Left forelimb (tissue), 1 donor: ENCODE data around the gene CBARP.
A peak's percentile ranks its signal among the peaks of the same experiment; 100 is the strongest.

Experiments used
- DNase-seq: peaks from one replicate; pipeline ENCODE4 v3.0.0-alpha.2; 2018; ENCODE audit warnings: low spot score

The CBARP gene

GRCh38 chr19:1265615-1266128, 27.9 kb upstream of the CBARP start:
- DNase-seq: no peak

DNA sequence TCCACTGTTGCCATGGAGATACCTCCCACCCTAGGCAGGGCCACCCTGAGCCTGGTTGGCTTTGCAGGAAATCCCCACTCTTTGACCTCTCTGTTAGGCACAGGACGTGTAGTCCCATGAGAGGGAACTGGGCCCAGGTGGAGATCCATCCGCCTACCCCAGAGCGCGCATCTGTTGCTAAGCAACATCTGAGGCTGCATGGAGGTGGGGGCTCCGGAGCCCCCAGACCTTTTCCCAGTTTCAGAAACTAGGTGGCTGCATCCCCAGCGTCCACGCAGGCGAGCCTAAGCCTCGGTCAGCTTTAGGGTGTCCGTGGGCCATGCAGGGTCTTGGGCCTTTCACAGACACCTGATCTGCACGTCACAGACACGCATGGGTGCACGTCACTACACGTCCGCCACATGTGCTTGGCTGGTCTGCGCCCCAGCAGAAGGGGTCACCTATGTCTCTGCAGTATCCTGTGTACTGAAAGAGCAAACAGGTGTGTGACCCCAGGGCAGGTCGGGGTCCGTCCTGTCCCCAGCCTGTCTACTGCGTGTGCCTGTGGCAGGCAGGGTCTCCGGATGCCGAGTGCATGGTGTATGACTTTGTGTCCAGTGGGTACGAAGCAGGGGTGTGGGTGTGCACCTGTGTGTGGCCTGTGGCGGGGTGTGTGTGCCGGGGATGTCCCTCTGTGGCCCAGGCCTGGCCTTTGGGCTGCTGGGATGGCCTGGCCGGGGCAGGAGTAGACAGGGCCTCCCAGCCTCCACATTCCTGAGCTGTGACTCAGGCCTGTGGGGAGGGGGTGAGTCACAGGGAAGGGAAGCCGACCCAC, 27.2 kb upstream of the CBARP start:
- DNase-seq: no peak

- no peak for DNase-seq
Measured at GRCh38 chr19:1263188-1263587, 25.4 kb upstream of the CBARP start.

DNA sequence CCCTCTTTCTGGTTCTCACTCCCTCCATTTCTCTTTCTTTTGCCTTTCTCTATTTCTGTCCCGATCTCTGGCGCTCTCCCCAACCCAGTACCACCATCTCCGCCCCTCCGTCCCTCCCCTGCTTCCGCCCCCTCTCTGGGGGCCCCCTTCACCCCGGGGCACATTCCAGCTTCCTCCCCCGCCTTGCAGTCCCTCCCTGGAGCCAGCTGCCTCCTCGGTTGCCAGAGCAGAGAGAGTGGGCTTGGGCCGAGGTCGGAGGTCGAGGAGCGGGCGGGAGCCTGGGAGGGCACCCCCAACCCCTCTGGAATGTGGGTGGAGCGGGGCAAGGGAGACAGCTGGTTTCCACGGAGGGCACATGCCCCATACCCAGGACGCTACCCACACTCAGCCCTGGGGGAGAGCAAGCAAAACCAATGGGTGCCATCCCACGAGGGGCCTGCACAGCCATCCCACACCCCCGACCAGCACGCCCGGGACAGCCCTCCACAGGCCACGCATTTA, 24.9 kb upstream of the CBARP start:
- no peak for DNase-seq

DNA sequence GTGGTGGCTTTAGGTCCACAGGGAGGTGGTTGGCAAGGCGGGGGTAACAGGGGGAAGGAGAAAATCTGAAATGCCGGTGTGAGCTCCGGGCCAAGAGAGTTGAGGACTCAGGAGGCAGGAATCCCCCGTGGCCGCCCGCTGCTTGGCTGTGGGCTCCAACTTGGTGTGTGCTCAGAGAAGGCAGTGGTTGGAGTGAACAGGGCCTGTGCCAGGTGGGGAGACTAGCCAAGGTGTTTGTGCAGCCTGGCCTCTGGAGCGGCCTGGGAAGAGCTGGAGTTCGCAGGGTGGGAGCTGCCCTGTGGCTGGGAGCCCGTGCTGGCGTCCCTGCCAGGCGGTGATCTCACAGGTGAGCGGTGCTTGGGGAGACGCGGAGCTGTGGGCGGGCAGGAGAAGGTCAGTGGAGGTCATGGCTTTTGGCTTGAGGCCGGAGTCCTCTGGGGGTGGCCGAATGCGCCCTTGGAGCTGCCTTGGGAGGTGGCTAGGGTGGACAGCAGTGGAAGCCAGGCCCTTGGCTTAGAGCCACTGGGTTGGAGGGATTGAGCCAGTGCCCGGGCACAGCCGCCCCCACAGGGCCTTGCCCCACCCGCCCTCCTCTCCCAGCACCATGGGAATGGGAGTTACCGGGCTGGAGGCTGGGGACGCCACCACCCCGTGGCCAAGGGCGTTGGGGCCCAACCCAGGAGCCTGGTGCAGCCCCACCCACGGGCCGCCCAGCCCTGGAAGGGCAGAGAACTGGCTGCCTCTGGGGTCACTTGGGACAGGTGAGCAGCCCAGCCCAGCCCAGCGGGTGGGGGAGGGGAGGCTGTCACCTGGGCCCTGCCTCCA, 24.2 kb upstream of the CBARP start:
- no peak for DNase-seq

DNA sequence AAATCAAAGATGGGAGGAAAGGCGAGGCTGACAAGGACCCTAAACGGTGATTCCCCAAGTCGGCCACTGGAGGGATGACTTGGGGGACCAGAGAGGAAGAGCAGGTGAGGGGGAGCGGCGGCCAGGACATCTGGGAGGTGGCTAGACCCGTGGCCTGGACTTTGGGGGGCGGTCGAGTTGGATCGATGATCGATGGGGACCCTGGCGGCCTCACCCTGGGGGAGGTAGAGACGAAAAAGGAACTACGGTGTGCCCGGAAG, 23.7 kb upstream of the CBARP start:
- DNase-seq: no peak

DNA sequence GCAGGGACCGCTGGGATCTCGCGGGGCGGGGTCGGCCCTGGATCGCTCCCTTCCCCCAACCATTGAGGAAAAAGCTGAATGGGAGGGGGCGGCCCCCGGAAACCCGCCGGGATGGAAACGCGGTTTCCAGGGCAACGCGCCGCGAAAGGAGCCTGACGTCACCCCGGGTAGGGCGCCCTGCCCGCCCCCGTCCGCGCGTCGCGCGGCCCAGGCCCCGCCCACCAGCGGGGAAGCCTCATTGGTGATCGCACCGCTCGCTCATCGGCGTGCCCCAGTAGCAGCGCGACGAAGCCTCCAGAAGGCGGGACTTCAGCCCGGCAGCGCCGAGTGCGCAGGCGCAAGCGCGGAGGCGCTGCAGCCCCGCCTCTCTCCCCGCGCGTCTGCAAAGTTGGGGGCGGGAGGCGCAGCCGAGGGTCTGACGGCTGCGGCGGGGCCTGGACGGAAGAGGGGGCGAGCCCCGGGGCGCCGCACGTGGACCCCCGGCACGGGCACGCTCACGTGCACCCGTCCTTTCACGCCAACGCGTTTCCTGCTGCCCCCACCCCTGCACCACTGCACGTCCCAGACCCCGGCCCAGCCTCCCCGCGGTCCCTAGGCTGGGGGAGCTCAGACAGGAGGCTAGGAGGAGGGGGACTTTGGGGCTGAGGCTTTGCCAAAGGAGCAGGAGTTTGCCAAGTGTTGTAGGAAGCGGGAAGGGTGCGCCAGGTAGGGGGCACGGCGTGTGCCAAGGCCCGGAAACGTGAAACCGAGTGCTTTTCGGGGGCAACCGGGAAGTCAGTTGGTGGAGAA, 23.1 kb upstream of the CBARP start:
- peak; percentile 97 for DNase-seq

DNA sequence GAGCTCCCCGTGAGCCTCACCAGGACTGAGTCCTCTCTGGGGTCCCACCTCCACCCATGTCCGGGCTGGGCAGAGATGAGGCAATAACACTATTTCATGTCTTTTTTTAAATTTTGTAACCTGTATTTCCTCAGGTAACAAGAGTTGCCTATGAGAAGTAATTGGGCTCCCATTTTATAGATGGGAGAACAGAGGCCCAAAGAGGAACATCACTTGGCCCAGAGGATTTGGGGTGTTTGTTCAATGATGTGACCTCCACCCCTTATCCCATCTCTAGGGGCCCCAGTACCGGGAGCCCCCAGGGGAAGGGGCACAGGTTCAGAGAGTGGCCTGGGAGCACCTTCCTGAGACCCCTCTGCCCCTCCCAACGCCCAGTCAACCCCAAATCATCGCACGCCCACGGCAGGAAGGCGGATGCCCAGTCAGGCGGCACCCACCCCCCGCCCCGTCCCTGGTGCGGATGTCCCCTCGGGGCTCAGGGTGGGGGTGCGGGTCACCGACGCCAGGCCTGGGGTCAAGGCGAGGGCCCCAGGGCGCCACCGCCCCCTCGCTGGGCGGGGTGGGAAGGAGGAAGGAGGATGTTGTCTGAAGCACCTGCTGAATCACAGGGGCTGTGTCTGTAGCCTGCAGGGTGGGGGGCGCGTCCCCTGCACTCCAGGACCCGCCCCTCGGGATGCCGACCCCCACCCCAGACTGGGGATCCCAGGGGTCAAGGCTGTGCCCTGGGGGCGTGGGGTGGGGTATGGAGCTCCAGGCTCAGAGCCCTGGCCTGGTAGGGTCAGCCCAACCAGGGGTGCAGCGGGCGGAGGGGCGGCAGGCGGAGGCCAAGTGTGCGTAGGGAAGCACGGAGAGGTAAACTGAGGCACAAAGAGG, 22.3 kb upstream of the CBARP start:
- no peak for DNase-seq

DNA sequence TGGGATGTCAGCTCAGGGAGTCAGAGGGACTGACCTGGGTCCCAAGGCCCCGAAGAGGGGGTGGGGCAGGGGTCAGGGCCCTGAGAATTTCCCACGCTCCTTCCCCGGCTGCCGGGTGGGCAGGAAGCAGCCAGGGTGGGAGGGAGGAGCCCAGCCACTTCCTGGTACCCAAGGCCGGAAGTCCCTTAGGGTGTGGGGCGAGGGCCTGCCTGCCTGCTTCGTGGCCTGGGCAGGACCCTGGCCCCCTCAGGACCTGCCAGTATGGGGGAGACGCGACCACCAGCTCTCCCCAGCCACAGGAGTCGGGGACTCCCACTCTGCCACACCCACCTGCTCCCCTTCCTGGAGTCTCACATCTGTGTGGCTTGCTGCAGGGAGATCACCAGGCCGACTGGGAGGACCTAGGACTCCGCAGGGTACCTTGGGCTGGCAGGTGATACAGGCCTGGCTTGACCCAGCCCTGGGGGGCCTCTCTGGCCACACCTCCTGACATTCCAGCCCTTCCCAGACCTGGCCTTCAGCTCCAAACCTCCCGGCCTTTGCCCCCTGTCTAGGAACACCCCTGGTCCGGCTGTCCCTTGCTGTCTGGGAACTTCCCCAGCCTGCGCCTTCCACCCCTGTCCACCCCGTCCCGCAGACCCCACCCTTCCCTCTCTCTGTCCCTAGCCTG, 21.5 kb upstream of the CBARP start:
- DNase-seq: no peak

DNA sequence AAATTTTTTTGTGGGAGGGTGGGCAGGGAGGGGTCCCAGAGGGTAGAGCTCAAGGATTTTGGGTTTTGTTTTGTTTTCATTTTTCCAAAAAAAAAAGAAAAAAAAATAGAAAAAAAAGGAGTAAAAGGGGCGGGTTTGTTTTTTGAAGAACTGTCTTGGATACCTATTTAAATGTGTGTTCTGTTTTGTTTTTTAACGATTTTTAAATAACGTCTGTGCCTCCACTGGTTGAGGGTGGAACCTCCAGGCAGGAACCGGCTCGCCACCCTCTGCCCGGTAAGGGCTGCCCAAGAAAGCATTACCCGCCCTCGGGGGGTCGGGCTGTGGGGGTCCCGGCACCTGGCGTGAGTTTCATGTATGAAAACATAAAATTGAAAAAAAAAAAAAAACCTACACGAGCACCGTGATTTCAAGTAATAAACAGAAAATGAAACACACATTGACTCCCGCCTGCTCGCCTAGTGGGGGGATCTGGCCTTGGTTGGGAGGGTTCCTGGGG, 21.0 kb upstream of the CBARP start:
- no peak for DNase-seq

DNA sequence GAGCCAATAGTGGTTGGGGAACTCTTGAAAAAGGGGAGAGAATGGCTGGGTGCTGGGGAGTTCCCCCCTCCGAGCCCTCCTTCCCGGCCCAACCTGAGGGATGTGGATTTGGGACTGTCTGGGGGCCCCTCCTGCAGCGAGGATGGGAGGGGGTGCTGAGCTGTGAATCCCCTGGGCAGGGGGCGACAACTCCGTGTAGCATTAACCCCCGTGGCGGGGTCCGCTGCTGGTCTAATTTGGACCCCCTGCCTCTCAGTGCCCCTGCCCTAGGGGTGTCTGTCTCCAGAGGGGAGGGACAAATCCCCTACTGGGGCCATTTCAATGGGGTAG, 20.3 kb upstream of the CBARP start:
- DNase-seq: no peak

DNA sequence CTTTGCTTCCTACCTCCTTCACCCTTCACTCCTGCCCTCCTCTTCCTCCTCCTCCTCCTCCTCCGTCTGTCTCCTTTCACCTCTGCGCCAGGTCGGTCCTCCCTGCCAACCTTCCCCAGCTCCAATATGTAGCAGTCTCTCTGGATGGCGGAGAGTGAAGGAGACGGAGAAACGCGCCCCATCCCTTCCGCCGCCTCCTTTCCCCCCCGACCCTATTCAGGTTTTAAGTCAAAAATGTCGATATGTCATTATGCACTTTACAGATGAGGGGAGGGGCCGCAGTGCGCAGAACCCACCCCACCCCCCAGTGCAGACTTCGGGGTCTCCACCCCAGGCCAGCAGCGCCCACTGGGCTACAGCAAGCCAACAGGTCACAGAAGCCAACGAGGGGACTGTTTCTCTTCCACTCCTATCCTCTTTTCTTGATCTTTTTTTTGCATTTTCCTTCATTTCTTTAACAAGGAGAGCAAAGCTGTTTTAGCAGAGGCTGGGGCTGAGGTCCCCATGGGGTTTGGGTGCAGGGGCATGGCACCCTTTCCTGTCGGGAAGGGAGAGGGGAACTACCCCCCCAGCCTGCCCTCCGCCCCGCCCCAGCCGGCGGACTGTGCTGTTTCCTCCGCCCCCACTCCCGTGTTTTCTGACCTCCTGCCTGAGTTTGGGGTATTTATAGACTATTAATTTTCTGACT, 19.8 kb upstream of the CBARP start:
- no peak for DNase-seq

GRCh38 chr19:1256646-1257474, 19.1 kb upstream of the CBARP start:
- no peak for DNase-seq

GRCh38 chr19:1255186-1256161, 17.7 kb upstream of the CBARP start:
- no peak for DNase-seq

DNA sequence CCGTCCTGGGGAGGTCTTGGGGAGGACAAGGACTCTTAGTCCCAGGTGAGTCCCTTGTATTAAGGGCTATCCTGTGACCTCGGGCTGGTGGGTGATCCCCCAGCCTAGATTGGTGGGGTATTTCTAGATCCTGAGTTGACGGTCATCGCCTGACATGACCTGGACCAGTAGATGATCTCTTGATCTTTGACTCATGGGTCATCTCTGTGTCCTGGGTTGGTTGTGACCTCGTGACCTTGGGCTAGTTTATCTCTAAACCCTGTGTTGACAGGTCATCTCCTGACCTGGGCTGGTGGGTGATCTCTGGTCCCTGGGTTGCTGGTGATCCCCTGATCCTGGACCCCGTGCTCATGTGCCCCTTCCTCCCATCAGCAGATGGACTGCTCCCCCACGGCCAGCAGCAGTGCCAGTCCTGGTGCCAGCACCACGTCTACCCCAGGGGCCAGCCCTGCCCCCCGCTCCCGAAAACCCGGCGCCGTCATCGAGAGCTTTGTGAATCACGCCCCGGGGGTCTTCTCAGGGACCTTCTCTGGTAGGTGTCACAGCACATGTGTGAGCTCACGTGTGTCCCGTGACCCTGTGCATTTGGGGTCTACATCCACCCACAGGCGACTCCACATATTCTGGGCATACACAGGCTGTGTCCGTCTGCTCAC, 16.9 kb upstream of the CBARP start:
- no peak for DNase-seq

DNA sequence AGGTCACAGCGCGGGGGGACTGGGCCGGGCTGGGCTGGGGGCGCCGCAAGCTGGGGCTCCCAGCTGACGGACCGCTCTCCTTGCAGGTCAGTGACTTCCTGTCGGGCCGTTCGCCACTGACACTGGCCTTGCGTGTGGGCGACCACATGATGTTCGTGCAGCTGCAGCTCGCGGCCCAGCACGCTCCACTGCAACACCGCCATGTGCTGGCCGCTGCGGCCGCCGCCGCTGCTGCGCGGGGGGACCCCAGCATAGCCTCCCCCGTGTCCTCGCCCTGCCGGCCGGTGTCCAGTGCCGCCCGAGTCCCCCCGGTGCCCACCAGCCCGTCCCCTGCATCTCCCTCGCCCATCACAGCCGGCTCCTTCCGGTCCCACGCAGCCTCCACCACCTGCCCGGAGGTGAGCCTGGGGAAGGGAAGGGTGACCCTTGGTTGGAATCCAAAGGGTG, 16.3 kb upstream of the CBARP start:
- no peak for DNase-seq

DNA sequence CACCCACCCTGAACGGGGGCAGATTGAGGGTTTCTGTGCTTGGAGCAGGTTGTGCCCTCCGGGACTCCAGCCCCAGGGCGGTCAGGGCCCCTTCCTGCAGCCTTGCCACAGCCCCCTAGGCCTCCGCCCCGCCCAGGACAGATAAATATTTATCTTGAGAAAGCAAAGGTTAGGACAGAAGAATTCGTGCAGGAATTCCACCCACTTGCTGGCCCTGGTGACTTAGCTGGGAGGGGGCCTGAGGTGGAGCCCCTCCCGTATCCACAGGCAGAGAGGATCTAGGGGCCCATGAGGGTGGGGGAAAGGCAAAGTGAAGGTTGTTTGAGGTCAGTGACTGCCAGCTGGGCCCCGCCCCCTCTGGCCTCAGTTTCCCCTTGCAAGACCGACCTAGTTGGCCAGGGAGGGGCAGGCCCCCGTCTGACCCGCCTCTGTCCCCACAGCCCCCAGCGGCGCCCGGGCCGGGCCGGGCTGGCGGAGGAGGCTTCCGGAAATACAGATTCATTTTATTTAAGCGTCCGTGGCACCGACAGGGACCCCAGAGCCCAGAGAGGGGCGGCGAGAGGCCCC, 15.8 kb upstream of the CBARP start:
- DNase-seq: no peak
